Skeletal muscle satellite cell (primary cell): ENCODE measurements around the gene SYMPK.
"Not testable (repeated sequence)": the region's sequence is repeated elsewhere in the genome, so short reads cannot be mapped to it uniquely, and the experiment has no call there.

ENCODE experiments used
- H3K27me3 ChIP-seq: 2 replicates; pipeline ENCODE4 v1.7.0; 2013; ENCODE audit warnings: low read length; ENCODE audit not compliant: control insufficient read depth, insufficient read depth
- H3K36me3 ChIP-seq: 2 replicates; pipeline ENCODE4 v1.7.0; 2013; ENCODE audit warnings: mild to moderate bottlenecking, control low read depth, low read length; ENCODE audit not compliant: insufficient read depth
- H3K4me1 ChIP-seq: 2 replicates; pipeline ENCODE4 v1.7.0; 2013; ENCODE audit warnings: low read length; ENCODE audit not compliant: control insufficient read depth, insufficient read depth
- H3K4me2 ChIP-seq: 2 replicates; pipeline ENCODE4 v1.7.0; 2013; ENCODE audit warnings: mild to moderate bottlenecking, low read length
- H3K4me3 ChIP-seq: 2 replicates; pipeline ENCODE4 v1.7.0; 2013; ENCODE audit warnings: low read length
- H3K9ac ChIP-seq: 2 replicates; pipeline ENCODE4 v1.7.0; 2013; ENCODE audit warnings: mild to moderate bottlenecking, low read depth, low read length, moderate library complexity
- H3K9me3 ChIP-seq: replicated peaks from 2 replicates; pipeline ENCODE4 v1.7.0; 2013; ENCODE audit warnings: mild to moderate bottlenecking, control low read depth, low read length

The SYMPK gene

GRCh38 chr19:45804959-45805230 is 58.1 kb downstream of the SYMPK start:
- Histone ChIP-seq H3K9me3 (no peaks in the 10 kb centered on the region), H3K4me1 (peaks cover 18% of the 10 kb centered on the region), H3K4me3 (no peak overlapping the region), H3K9ac (no peak overlapping the region), H3K27me3 (no peaks in the 10 kb centered on the region), H3K4me2 (no peak overlapping the region), H3K36me3 (no peaks in the 10 kb centered on the region)

GRCh38 chr19:45804140-45804958 is 58.6 kb downstream of the SYMPK start:
- Histone ChIP-seq H3K9me3 (no peaks in the 10 kb centered on the region), H3K4me1 (peaks cover 18% of the 10 kb centered on the region), H3K4me2 (no peak overlapping the region), H3K9ac (no peak overlapping the region), H3K4me3 (no peak overlapping the region), H3K27me3 (no peaks in the 10 kb centered on the region), H3K36me3 (no peaks in the 10 kb centered on the region)

- Histone ChIP-seq H3K9ac (no peak overlapping the region), H3K9me3 (no peaks in the 10 kb centered on the region), H3K4me2 (no peak overlapping the region), H3K27me3 (no peaks in the 10 kb centered on the region), H3K36me3 (no peaks in the 10 kb centered on the region), H3K4me1 (peaks cover 22% of the 10 kb centered on the region), H3K4me3 (no peak overlapping the region)
These were observed 61.3 kb downstream of the SYMPK start for GRCh38 chr19:45801603-45802175.

- no peaks in the 10 kb centered on the region for H3K9me3 ChIP-seq
- no peaks in the 10 kb centered on the region for H3K36me3 ChIP-seq
- H3K4me2 ChIP-seq = peak overlapping the region; percentile 23
- H3K9ac ChIP-seq = no peak overlapping the region
- peak overlapping the region; percentile 24 for H3K4me3 ChIP-seq
- H3K27me3 ChIP-seq = no peaks in the 10 kb centered on the region
- H3K4me1 ChIP-seq = peaks cover 17% of the 10 kb centered on the region
These were observed 62.8 kb downstream of the SYMPK start for GRCh38 chr19:45800070-45800553.

- peaks cover 17% of the 10 kb centered on the region for H3K4me1 ChIP-seq
- H3K9ac ChIP-seq, H3K9me3 ChIP-seq, H3K36me3 ChIP-seq, H3K4me2 ChIP-seq, H3K4me3 ChIP-seq, H3K27me3 ChIP-seq: not testable (repeated sequence)
These were observed 63.4 kb downstream of the SYMPK start for GRCh38 chr19:45799541-45799940.

- Histone ChIP-seq H3K4me2 (peak overlapping the region; percentile 41), H3K4me3 (no peak overlapping the region), H3K4me1 (peaks cover 17% of the 10 kb centered on the region), H3K36me3 (no peaks in the 10 kb centered on the region), H3K9me3 (no peaks in the 10 kb centered on the region), H3K9ac (no peak overlapping the region), H3K27me3 (no peaks in the 10 kb centered on the region)
These were observed 63.9 kb downstream of the SYMPK start for GRCh38 chr19:45798995-45799517.

GRCh38 chr19:45794627-45795026 is 68.3 kb downstream of the SYMPK start:
- H3K36me3 ChIP-seq = peaks cover 6% of the 10 kb centered on the region
- H3K4me2 ChIP-seq = no peak overlapping the region
- no peaks in the 10 kb centered on the region for H3K9me3 ChIP-seq
- no peak overlapping the region for H3K9ac ChIP-seq
- no peak overlapping the region for H3K4me3 ChIP-seq
- no peaks in the 10 kb centered on the region for H3K27me3 ChIP-seq
- peaks cover 23% of the 10 kb centered on the region for H3K4me1 ChIP-seq

- Histone ChIP-seq H3K36me3 (peaks cover 13% of the 10 kb centered on the region), H3K4me1 (peaks cover 16% of the 10 kb centered on the region), H3K9ac (no peak overlapping the region), H3K4me3 (no peak overlapping the region), H3K9me3 (no peaks in the 10 kb centered on the region), H3K27me3 (no peaks in the 10 kb centered on the region), H3K4me2 (no peak overlapping the region)
These were observed 69.1 kb downstream of the SYMPK start for GRCh38 chr19:45793876-45794275.

- Histone ChIP-seq H3K27me3 (no peaks in the 10 kb centered on the region), H3K4me2 (peak overlapping the region; percentile 25), H3K9ac (no peak overlapping the region), H3K9me3 (no peaks in the 10 kb centered on the region), H3K4me3 (peak overlapping the region; percentile 29), H3K36me3 (peaks cover 19% of the 10 kb centered on the region), H3K4me1 (peaks cover 15% of the 10 kb centered on the region)
These were observed 69.8 kb downstream of the SYMPK start for GRCh38 chr19:45793178-45793564.

GRCh38 chr19:45792470-45793177 is 70.3 kb downstream of the SYMPK start, which contains the start of gene DMWD:
Gene DMWD, minus strand, starts transcription at chr19:45792845. Its CDS starts 89 bp downstream, at chr19:45792756.
- Histone ChIP-seq H3K4me1 (peaks cover 15% of the 10 kb centered on the region), H3K27me3 (no peaks in the 10 kb centered on the region), H3K36me3 (peaks cover 23% of the 10 kb centered on the region), H3K9me3 (no peaks in the 10 kb centered on the region), H3K4me2 (peak within 1 kb of the TSS; percentile 88), H3K4me3 (peak within 1 kb of the TSS; percentile 82), H3K9ac (peak within 1 kb of the TSS; percentile 90)

GRCh38 chr19:45791744-45792469 is 71.0 kb downstream of the SYMPK start:
- H3K4me1 ChIP-seq = peaks cover 15% of the 10 kb centered on the region
- peak overlapping the region; percentile 82 for H3K4me3 ChIP-seq
- no peaks in the 10 kb centered on the region for H3K27me3 ChIP-seq
- H3K9me3 ChIP-seq = no peaks in the 10 kb centered on the region
- H3K4me2 ChIP-seq = peak overlapping the region; percentile 88
- peaks cover 30% of the 10 kb centered on the region for H3K36me3 ChIP-seq
- peak overlapping the region; percentile 90 for H3K9ac ChIP-seq
